Measurements from ENCODE around the gene COL4A2.

The COL4A2 gene

DNA sequence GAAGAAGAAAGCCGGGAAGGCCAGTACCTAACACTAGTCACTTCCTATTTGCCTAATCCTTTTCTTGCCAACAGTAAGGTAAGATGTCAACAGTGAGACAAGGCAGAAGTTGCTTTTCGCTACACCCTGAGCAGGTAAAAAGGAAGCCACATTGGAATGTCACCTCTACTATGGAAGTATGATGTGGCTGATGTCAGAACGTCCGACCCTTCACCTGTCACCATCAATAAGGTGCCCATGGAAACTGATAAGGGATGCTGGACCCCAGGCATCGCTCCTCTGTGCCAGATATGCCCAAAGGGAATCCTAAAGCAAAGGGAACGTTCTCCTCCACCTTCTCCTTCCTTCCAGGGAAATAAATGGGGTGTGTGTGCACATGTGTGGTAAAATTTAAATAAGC, 34.4 kb upstream of the COL4A2 start:
- DNase-seq: no peak

DNA sequence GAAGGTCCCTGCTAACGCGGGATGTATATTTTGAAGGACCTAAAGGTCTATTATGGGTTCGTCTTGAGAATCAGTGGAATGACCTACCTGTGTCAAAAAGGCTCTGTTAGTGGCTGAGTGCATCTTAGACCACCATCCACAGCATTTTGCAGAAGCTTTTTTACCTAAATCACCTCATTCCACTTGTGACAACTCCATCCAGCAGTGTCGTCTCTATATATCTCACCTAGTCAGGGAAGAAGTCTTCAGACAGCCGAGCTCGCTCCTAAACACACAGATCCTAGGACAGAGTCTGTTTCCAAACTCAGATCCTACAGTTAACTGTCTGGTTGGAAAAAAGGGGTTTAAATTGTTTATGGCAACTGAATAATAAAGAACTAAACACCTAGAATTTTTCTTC, 33.8 kb upstream of the COL4A2 start:
- DNase-seq: no peak

DNA sequence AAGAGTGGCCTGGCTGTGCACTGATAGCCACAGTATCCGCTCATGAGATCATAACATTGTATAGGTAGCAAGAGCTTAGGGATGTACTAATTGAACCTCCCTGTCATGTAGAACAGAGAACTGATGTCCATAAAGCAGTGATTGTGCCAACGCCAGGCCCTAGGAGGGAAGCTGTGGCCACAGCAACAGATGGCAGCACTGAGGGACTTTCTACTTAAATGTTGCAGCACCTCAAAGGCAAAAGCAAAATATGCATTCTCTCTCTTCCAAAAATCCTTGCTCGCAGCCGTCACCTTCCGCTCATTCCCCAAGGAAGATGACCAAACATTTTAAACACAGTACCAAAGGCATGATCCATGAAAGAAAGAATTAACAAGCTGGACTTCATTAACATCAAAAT, 32.4 kb upstream of the COL4A2 start:
- no peak for DNase-seq

DNA sequence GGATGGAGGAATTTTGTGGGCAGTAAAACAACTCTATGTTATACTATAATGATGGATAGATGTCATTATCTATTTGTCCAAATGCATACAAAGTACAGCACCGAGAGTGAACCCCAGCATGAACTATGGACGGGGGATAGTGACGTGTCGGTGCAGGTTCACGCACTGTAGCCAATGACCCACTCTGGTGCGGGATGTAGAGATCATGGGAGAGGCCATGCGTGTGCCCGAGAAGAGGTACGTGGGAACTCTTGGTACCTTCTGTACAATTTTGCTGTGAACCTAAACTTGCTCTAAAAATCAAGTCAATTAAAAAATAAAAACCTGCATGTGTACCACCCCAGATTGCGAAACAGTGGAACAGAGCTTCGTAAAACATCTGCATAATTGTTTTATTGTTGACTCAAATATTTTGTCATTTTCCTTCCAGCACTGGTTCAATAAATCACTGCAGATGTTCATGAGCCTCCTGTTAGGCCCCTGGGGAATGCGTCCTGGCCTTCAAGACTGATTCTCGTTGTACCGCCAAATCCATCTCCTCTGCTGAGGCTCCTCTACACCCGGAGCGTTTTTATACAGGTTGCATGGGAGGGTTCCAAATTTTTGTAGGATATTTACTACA, 31.0 kb upstream of the COL4A2 start:
- no peak for DNase-seq

DNA sequence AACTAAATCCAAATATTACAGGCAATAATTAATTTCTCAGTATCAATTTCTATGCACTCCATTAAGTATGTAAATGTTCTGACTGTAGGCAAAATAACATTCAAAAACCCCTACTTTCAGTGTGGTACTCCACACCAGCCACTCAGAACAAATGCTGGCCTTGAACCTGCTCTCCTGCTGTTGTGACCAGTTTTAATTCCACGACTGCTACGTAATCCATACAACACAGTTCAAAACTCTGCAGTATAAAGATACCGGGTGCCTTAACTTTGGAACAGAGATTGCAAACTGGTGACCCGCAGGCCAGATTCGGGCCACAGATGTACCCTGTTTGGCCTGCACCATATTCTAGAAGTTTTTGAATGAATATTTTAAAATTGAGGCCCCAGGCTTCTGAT, 30.5 kb upstream of the COL4A2 start:
- no peak for DNase-seq

DNA sequence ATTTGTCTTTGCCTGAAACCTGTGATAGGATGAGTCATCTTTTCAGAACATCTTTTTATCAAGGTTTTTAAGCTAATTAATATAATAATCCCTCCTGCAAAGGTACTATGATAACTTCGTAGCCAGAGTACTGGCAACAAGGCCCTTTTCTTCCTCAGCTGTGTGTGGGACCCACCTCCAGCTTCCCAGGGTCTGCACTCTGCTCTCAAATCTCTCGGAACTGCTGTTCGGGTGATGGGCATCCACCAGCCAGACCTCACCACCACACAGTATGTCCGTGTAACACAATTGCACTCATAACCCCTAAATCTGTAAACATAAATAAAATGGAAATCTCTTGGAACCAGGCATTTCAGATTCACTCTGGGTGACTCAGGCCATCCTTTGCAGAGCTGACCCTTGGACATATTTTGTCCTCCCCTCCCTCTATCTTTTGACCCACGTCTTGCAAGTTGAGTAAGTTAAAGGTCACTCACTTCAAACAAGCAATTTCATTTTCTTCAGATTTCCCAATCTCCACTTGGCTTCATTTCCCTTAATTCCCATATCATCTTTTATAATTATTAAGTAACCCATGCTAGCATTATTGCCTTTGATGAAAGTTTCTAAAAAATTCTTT, 29.6 kb upstream of the COL4A2 start:
- no peak for DNase-seq

DNA sequence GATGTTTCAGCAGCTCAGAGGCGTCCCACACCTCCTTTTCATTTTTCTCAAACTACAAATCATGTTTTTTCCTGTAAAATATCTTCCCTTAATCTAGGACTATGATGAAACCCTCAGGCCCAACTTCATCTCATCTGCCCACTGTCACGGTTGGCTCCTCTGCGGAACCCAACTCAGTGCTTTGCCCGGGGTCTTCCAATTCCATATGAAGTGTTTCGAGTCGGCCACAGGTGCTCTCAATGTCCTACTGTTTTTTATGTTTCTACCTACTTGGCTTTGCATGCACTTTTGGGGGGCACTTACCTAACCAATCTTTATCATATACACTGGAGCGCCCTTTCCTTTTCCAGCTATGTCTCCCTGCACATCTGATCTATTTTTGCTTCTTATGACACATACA, 28.2 kb upstream of the COL4A2 start:
- DNase-seq: no peak

DNA sequence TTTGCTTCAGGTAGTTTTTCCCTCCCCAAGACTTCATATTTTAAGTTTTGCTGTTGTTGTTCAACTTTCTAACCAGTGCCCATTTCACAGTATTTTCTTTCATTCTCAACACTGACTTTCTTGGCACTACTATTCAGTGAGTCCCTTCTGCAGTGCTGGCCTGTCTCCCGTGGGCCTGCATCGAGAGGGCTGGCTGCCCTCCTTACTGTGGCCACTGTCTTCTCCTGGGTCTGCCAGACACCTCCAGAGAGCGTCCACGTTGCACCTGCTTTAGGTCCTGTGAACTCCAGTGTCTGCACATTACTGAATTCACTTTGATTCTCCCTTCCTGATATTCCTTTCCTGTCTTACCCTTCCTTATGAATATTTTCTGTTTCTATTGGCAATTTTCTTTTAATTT, 27.4 kb upstream of the COL4A2 start:
- DNase-seq: no peak

DNA sequence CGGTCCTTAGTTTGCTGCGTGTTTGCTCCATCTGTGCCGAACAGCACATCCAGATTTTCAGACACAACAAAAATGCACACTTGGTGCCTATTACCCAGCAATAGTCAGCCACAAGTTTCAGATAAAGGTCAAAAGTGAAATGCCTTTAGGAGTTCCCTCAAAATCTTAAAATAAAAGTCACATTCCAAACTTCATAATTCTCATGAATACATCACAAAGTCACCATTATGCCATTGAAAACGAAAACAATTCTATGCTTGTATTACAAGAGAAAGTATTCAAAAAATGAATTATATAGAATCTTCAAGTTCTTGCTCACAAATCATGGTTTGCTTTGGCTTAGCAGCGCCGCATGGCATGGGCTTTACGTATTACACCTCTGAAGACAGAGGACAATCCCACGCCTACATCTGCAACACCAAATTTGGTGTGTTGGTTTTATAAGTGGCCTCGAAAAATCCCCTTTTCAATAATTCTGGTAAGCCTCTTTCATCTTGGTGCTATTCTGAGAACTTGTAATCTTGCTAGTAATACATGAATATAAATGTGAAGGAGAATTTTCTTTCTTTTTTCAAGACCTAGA, 26.8 kb upstream of the COL4A2 start:
- DNase-seq: no peak

DNA sequence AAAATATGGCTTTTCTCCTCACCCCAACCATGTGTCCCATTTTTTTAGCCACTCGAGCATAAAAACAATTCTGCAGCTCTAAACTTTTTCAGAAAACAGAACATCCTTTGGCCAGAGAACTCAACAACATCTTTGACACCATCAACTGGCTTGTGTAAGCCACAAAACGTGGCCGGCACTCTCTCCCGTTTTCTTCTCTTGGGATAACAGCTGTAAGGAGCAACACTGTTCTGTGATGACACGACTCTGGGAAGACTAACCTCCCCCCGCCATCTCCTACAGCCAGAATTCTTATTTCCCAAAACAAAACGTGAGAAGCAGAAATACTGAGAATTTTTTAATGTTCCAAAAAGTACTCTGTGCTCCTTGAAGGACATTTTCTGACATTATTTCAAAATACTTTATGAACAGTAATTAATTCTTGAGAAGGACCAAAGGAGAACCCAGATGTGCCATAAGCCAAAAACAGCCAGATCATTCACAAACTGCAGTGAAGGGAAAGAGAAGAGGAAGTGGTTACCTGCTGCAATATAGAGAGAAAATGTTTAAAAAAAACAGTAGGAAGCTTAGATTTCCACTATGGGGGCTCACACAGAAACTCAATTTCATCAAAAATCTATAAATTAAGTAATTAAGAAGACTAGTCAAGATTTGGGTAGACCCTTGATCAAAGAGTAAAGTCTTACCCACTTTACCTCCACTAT, 25.9 kb upstream of the COL4A2 start:
- DNase-seq: no peak

DNA sequence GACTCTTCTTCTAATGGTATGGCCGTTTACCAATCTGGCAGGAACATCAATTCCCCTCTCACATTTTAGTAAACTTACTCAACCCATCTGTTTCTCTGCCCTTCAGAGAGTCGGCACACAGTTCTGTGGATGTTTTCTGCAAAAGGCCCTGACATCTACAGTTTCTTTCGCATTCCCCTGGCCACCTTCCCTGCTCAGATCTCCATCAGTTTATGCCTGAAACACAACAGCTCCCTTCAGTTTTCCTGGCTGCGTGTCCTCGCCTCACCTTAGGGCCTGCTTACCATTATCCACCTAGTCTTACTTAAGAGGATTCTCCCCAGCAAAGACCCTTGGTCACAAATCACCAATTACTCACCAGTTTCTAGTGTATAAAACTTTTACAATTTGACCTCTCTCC, 25.3 kb upstream of the COL4A2 start:
- DNase-seq: no peak

DNA sequence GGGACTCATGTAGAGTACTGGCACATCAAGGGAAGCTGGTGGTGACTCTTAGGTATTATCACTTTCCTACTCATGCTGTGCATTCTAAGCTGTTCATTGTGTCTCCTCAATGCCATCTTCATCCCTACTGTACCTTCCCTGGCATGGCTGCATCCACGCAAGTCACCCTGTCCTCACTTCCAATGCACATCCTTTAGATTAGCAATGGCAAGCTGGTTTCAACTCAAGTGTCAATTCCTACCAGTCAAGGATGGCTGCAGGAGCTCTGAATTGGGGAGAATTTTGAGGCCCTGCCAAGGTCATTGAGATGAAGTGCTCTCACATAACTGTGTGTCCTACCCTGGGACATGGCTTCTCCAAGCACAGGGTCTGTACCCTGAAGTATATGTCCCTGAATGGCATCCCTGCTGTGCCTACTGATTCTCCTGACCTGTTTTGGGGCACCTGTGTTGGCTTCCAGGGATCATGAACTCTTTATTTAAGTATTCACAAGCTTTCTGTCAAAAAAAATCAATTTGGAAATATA, 24.7 kb upstream of the COL4A2 start:
- DNase-seq: no peak

DNA sequence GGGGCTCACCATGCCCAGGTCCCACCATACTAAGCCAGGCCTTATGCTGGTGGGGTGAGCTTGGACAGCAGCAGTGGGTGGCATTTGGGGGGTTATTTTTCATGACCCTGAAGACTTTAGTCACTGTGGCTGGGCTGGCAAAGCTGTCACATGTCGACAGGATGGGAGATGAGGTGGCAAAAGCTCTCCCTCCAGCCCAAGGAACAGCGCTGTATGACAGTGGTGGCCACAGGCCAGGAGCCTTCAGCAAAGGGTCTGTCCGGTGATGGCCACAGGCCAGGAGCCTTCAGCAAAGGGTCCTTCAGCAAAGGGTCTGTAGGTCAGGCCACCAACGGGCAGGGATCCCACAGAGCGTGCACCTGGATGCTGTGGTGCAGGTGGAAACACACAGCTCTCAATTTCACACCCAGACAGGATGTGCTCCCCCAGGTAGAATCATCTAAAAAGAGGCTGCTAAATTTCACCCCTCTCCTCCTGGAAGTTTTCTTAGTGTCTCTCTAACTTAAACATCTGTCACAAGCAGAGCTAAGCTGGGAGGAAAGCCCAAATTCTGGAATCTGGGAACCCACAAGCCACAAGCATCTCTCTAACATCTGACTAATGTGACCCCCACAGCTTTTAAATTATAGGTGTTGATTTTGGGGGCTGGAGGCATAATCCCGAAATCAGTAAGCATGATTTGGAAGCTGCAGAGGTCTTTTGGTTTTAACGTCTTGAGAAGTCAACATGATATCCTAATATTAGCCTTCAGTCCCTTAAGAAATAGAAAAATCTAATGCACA, 23.2 kb upstream of the COL4A2 start:
- no peak for DNase-seq

DNA sequence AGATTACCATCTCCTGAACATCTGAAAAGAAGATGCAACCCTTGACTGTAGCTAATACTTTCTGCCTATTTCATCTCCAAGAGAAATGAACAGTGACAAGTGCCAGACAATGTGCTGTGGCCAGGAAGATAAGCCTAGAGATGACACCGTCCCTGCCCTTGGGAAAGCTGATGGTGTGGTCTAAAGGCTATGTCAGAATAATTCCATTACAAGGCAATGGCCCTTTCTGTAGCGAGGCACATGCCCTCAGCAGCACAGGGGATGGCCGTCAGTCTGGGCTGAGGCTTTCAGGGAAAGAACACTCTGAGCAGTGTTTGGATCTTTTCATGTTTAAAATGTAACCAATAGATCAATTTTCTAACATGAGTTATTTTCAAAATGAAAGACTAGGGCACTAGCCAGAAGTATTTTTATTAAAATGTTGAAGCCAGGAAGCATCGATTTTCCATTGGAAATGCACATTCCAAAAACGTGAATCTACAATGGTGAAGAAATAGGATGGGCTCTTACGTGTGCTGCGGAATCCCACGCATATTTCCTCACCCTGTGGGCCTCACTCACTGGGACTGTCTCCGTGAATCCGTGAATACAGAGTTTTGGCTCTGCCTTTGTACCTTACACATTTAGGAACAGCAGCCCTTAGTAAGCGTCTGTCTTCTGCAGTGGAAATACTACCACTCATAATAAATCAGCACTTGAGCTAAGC, 22.2 kb upstream of the COL4A2 start:
- no peak for DNase-seq

DNA sequence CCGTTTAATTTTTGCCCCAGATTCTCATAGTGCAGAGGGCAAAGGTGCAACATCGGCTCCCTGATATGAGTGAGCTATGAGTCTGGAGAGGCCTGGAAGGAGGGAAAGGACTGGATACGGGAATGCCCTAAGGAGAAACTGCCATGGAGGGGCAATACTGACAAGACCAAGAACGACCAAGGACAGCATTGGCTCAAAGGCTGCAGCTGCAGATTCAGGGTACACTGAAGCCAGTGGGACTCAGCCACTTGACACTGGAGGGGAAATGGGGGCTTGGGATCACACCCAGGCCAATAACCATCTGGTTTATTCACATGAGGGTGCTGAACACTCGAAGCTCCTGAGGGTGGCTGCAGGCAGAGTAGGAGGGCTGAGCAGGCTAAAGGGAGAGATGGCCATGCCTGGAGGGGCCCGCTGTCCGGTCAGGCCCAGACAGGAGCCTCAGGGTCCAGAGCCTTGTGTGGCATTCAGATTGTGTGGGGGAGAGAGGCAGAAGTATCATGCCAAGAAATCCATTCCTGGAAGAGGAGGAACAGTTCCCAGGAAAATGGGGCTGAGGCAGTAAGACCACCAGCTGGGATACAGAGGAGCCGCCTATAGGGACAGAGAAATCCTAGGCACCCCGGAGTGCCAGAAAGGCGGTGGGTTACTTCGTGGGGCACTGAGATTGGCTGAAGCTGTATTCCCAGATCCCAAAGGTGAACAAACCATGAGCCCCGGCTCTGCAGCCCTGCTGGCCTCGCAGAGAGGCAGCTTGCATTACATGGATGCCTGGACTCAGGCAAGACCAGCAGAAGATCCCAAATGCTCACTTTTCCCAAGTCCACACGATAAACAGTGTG, 20.9 kb upstream of the COL4A2 start:
- DNase-seq: no peak

DNA sequence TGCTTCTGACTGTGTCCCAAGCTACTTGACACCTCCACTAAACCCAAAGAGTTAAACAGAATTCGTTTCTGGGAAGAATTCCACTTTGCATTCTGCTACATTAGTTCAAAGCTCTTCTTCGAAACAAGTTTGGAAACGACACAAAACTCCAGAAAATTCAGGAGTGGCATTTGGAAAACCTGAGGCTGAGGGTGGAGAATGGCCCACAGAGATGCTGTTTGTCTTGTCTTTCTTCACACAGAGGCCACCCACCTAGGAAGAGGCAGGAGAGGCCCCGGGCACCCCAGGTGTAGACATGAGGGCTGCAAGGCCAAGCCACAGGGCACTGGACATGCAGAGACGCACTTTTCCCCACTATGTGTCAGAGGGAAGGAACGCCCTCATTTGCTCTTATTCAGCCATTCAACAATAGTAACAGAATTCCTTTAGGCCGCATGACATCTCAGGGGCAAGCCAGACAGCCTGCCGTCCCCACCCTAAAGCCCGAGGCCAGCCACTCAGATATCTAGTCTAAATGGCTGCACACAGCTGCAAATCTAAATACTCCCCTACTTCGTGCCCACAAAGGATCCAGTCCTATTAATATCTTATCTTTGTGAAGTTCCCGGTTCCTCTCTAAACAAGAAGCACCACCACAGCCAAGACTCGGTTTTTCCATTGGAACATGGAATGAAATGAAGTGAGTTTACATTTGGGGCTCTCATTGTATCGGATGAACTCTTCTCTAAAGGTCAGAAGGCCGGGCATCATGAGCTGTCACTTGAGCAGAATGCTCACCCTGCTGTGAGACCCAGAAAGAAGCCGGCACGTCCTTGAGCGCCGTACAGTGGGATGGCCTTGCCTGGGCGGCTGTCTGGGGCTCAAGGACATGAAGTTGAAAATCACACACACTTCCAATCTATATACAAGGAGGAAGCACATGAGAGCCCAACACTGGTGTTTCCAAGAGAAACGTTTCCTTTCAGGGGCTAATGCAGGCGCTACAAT, 20.0 kb upstream of the COL4A2 start:
- no peak for DNase-seq

DNA sequence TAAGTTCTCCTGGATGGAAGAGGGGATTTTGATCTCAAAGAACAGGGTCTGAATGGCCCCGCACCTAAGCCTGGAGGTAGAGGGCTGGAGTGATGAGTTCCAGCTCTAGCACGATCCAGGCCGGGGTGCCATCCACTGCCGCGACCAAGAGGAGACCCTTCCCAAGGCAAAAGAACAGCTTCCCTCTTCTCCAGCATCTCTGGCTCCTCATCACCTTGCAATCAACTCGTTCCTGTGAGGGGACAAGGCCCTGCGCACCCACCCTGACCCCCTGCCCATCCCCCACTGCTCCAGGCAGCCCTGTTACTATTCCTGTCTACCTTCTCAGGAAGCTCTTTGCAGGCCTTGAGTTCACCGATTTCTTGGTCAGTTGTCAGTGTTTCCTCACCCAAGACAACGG, 17.9 kb upstream of the COL4A2 start:
- DNase-seq: no peak

DNA sequence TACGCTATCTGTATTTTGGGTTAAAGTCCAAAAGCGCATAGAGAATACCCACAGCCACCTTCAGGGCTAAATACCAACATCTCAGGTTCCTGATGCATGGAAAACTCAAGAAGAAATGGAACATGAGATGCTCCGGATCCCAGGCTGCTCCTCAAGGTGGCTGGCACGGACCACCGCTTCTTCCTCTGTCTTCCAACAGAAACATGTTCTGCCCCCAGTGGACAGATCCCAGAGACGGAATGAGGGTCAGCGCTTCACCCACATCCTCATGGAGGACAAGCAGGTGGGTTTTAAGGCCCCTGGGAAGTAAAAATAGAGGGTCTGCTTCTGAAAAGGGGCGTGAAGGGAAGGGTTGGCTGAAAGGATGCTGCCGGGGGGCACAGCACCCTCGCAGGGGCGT, 17.4 kb upstream of the COL4A2 start:
- no peak for DNase-seq

DNA sequence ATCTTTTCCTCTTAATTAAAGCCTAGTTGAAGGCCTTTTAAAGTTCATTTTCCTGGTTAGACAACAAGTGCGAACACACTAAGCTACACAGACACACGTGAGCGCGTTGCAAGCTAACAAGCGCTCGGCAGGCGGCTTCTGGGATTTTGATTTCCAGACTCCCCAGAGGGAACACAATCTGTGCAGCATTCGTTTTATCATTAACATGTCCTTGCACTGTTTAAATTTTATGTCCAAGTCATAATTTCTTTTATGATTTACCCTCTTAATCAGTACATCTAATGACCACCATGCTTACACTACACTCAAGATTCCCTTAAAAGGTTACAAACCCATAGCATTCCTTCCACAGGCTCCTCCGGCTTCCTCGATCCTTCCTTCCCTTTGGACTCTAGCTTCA, 16.9 kb upstream of the COL4A2 start:
- no peak for DNase-seq

DNA sequence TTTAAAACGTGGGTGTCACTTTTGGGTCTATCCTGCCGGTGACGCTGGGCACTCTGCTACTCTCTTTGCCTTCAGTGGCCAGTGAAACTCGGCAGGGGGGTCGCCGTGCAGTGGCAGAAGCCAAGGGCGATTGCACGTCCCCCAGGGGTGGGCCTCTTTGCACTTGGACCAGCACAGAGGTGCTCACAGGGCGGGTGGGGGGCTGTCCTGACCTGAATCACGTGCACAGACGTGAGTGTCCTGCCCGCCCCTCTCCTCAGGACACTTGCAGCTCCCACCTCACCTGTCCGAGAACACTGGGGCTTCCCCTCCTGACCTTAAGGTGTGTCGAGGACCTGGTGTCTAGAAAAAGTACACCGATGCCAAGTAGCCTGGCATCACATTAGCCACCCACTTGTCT, 16.3 kb upstream of the COL4A2 start:
- no peak for DNase-seq

Measured in CD4-positive, alpha-beta T cell treated with Interleukin-10 for 1 hour (primary cell).